ENCODE results near the gene CAND1. TPM values are rescaled to one million over a fixed set of nuclear protein-coding genes. Genes with fewer than 3 reads are reported as not detected.

Gene CAND1
- total and polyA plus RNA-seq, 12 donors = 10.2 to 57.2 (median 35.4) TPM

DNA sequence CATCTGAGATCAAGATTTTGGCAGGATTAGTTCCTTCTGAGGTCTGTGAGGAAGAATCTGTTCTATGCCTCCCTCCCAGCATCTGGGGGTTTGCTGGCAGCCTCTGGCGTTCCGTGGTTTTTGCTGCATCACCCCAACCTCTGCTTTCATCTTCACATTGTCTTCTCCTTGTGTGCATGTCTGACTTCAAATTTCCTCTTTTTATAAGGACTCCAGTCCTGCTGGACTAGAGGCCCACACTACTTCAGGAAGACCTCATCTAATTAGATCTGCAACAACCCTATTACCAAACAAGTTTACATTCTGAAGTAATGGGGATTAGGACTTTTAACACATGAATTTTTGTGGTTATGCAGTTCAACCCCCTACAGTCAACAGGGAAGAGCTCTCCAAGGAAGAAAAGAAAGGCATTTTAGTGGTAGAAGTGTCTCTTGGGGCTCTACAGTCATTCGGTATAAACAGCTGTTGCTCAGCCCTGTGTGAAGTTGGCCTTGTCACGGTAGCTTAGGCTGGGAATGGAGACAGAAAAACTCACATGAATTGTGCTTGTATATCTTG lies 89.7 kb downstream of the CAND1 start:
- Histone ChIP-seq H3K4me3 (no peak overlapping the region), H3K36me3 (no peaks in the 10 kb centered on the region), H3K9me3 (no peaks in the 10 kb centered on the region), H3K27me3 (no peaks in the 10 kb centered on the region), H3K27ac (peak overlapping the region in 6 of 10 donors; percentile 13 to 45 (median 35)), H3K4me1 (peaks cover 4 to 51% (median 37%) of the 10 kb centered on the region in 9 donors)
- TF ChIP-seq, protein P1, sequence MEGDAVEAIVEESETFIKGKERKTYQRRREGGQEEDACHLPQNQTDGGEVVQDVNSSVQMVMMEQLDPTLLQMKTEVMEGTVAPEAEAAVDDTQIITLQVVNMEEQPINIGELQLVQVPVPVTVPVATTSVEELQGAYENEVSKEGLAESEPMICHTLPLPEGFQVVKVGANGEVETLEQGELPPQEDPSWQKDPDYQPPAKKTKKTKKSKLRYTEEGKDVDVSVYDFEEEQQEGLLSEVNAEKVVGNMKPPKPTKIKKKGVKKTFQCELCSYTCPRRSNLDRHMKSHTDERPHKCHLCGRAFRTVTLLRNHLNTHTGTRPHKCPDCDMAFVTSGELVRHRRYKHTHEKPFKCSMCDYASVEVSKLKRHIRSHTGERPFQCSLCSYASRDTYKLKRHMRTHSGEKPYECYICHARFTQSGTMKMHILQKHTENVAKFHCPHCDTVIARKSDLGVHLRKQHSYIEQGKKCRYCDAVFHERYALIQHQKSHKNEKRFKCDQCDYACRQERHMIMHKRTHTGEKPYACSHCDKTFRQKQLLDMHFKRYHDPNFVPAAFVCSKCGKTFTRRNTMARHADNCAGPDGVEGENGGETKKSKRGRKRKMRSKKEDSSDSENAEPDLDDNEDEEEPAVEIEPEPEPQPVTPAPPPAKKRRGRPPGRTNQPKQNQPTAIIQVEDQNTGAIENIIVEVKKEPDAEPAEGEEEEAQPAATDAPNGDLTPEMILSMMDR (IDR thresholded peaks at IDR 0.05) = no peak
- DNase-seq (no peak), ATAC-seq (peak; percentile 56 to 79 (median 66))
- intact Hi-C loops (cut with DNase I) = loop anchor here in 8 of 10 donors (5.0 to 10.0 kb wide), 13 partner anchors 53 to 966 kb away; partner anchors contain the start of genes DYRK2 (in 1 of the 8) and IL26 (in 1 of the 8)
- WGBS, 2 donors = 57 to 61% methylated on average over 4 of the region's 4 CpGs

DNA sequence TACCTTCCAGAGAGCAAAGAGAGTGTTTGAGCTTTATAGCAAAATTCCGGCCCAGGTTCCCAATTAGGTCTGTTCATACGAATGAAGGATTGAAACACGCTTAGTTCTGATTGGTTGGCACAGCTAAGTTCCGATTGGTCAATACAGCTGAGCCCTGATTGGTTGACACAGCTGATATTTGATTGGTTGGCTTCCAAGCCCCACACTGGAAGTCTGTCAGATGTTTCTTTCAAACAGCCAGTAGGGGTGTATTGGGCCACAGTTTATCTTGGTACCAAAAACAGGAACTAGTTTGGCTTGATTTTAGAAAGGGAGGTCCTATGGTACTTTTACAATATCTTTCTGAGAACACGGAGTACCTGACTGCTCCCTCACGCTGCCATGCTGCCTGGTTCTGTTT lies 93.4 kb downstream of the CAND1 start:
- no peak for ATAC-seq
- intact Hi-C loops (cut with DNase I) = loop anchor here in 1 of 10 donors (5.0 kb wide), 1 partner anchor 50 kb away; no protein-coding TSS in a partner anchor
- TF ChIP-seq, protein P1 (IDR thresholded peaks at IDR 0.05) = no peak
- H3K36me3 ChIP-seq = no peaks in the 10 kb centered on the region
- no peaks in the 10 kb centered on the region for H3K27me3 ChIP-seq
- peaks cover 0 to 14% (median 10%) of the 10 kb centered on the region in 9 donors for H3K4me1 ChIP-seq
- H3K4me3 ChIP-seq = no peak overlapping the region
- H3K9me3 ChIP-seq = no peaks in the 10 kb centered on the region
- DNase-seq = no peak
- 71 to 81% methylated on average over 6 of the region's 6 CpGs for WGBS, 2 donors
- no peak overlapping the region for H3K27ac ChIP-seq

DNA sequence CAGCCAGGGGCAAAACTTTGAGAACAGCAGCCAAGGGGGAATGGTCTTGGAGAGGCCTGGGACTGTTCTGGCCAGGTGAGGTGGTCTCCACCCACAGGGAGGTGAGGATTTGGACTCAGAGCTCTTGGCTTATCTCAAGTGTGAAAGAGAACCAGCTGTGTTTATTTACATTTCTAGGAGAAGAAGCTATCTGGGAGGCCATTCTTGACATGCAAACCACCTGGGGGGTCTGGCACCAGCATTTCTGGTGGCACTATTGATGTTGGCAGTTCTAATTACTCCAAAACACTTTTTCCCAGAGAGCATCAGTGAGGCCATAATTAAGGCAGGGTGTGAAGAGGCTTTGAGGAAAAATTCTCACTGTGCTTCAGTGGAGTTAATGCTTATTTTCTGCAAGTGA lies 95.1 kb downstream of the CAND1 start:
- no peak for DNase-seq
- Histone ChIP-seq H3K4me1 (no peaks in the 10 kb centered on the region), H3K9me3 (no peaks in the 10 kb centered on the region), H3K4me3 (no peak overlapping the region), H3K27ac (no peak overlapping the region), H3K36me3 (no peaks in the 10 kb centered on the region), H3K27me3 (no peaks in the 10 kb centered on the region)
- intact Hi-C loops (cut with DNase I) = loop anchor here in 1 of 10 donors (5.0 kb wide), 1 partner anchor 48 kb away; no protein-coding TSS in a partner anchor
- peak in 1 of 8 donors; percentile 23 for ATAC-seq
- TF ChIP-seq, protein P1 (IDR thresholded peaks at IDR 0.05) = no peak

DNA sequence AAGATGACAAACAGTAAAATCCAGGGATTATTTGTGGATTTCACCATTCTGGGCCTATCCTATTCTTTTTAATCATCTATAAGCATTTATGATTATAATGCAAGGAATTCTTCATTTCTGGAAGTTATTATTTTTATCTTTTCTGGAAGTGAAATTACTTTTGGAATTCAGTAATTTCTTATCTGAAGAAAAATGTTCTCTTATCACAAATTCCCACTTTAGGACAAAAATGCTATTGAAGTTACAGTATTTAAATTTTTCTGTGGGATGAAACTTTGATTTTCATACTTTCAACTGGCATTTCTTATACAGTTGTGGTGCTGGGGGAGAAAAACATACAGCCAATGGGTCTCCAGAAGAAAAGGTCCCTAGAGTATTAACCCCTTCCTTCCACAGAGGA lies 96.0 kb downstream of the CAND1 start:
- DNase-seq (no peak), ATAC-seq (no peak)
- intact Hi-C loops (cut with DNase I) = no loop called here
- no peak overlapping the region for H3K27ac ChIP-seq
- H3K27me3 ChIP-seq = no peaks in the 10 kb centered on the region
- no peak overlapping the region for H3K4me3 ChIP-seq
- no peaks in the 10 kb centered on the region for H3K4me1 ChIP-seq
- H3K9me3 ChIP-seq = no peaks in the 10 kb centered on the region
- TF ChIP-seq, protein P1 (IDR thresholded peaks at IDR 0.05) = no peak
- H3K36me3 ChIP-seq = no peaks in the 10 kb centered on the region
